Measurements from ENCODE around the gene FBXL3. TPM values are rescaled to one million over a fixed set of nuclear protein-coding genes. Genes with fewer than 3 reads are reported as not detected.
A peak's percentile ranks its signal among the peaks of the same experiment; 100 is the strongest.
"Not testable (repeated sequence)": the region's sequence is repeated elsewhere in the genome, so short reads cannot be mapped to it uniquely, and the experiment has no call there.

Gene FBXL3
- total and polyA plus RNA-seq, 4 donors: 18.7 to 90.6 (median 35.2) TPM

DNA sequence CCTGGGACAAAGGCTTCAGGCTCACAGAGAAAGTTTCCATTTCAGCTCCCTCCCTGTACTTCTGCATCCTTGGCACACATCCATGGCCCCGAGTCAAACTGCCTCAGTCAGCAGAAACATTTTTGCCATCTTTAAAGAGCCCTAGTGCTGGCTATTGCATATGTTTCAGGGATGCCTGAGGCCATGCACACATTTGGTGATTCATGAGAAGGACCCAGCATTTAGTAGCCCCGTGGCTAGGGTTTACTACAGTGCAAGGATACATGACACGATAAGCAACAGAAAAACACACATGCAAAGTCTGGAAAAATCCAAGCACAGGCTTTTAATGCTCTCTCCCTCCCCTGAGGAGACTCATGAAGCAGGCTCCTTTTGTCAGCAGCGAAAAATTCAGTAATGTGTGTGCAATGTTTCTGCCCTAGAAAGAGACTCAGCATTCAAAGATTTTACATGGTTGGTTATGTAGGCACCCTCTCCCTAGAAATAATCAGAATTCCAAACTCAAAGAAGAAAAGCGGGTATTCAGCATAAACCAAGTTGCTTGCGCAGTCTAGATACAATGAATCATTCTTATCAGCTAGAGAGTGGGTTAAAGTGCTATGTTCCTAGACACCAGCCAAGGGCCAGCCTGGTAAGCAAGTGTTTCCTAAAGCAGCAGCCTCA is 61.1 kb downstream of the FBXL3 start:
- DNase-seq: peak; percentile 80 to 95 (median 90)
- Histone ChIP-seq H3K4me3 (no peak overlapping the region), H3K27ac (ENCODE audit: low read depth in 1 of 2, low read length in 1 of 2) (no peak overlapping the region), H3K9ac (ENCODE audit: insufficient read depth in 1 of 2, low read length in 2 of 2) (no peak overlapping the region), H3K36me3 (ENCODE audit: control insufficient read depth in 4 of 4, insufficient read depth in 4 of 4, low read length in 4 of 4) (no peaks in the 10 kb centered on the region), H3K4me1 (ENCODE audit: control insufficient read depth in 5 of 5, insufficient read depth in 5 of 5, low read length in 5 of 5) (peaks cover 0 to 12% (median 0%) of the 10 kb centered on the region in 5 donors), H3K9me3 (ENCODE audit: control insufficient read depth in 4 of 4, insufficient read depth in 3 of 4, low read length in 3 of 4) (no peaks in the 10 kb centered on the region), H3K27me3 (ENCODE audit: control insufficient read depth in 3 of 3, insufficient read depth in 3 of 3, low read length in 2 of 3) (no peaks in the 10 kb centered on the region)
- 68 to 72% methylated on average over 6 of the region's 6 CpGs for WGBS, 2 donors
- ATAC-seq (ENCODE audit: insufficient read depth, low FRiP score): peak; percentile 43
- TF ChIP-seq, protein P1, sequence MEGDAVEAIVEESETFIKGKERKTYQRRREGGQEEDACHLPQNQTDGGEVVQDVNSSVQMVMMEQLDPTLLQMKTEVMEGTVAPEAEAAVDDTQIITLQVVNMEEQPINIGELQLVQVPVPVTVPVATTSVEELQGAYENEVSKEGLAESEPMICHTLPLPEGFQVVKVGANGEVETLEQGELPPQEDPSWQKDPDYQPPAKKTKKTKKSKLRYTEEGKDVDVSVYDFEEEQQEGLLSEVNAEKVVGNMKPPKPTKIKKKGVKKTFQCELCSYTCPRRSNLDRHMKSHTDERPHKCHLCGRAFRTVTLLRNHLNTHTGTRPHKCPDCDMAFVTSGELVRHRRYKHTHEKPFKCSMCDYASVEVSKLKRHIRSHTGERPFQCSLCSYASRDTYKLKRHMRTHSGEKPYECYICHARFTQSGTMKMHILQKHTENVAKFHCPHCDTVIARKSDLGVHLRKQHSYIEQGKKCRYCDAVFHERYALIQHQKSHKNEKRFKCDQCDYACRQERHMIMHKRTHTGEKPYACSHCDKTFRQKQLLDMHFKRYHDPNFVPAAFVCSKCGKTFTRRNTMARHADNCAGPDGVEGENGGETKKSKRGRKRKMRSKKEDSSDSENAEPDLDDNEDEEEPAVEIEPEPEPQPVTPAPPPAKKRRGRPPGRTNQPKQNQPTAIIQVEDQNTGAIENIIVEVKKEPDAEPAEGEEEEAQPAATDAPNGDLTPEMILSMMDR (IDR thresholded peaks at IDR 0.05; ENCODE audit: control extremely low read depth, extremely low read depth): no peak

DNA sequence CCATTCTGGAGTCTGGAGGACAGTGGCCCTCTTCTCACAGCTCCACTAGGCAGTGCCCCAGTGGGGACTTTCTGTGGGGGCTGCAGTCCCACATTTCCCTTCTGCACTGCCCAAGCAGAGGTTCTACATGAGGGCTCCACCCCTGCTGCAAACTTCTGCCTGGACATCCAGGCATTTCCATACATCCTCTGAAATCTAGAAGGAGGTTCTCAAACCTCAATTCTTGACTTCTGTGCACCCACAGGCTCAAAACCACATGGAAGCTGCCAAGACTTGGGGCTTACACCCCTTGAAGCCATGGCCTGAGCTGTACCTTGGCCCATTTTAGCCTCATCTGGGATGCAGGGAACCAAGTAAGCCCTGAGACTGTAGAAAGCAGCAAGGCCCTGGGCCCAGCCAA is 67.2 kb downstream of the FBXL3 start:
- not testable (repeated sequence) for H3K9ac ChIP-seq (ENCODE audit: insufficient read depth in 1 of 2, low read length in 2 of 2); H3K27me3 ChIP-seq (ENCODE audit: control insufficient read depth in 3 of 3, insufficient read depth in 3 of 3, low read length in 2 of 3); H3K27ac ChIP-seq (ENCODE audit: low read depth in 1 of 2, low read length in 1 of 2); H3K4me3 ChIP-seq; DNase-seq; H3K36me3 ChIP-seq (ENCODE audit: control insufficient read depth in 4 of 4, insufficient read depth in 4 of 4, low read length in 4 of 4); ATAC-seq (ENCODE audit: insufficient read depth, low FRiP score); H3K4me1 ChIP-seq (ENCODE audit: control insufficient read depth in 5 of 5, insufficient read depth in 5 of 5, low read length in 5 of 5)
- H3K9me3 ChIP-seq (ENCODE audit: control insufficient read depth in 4 of 4, insufficient read depth in 3 of 4, low read length in 3 of 4): peaks cover 0 to 10% (median 9%) of the 10 kb centered on the region in 4 donors

DNA sequence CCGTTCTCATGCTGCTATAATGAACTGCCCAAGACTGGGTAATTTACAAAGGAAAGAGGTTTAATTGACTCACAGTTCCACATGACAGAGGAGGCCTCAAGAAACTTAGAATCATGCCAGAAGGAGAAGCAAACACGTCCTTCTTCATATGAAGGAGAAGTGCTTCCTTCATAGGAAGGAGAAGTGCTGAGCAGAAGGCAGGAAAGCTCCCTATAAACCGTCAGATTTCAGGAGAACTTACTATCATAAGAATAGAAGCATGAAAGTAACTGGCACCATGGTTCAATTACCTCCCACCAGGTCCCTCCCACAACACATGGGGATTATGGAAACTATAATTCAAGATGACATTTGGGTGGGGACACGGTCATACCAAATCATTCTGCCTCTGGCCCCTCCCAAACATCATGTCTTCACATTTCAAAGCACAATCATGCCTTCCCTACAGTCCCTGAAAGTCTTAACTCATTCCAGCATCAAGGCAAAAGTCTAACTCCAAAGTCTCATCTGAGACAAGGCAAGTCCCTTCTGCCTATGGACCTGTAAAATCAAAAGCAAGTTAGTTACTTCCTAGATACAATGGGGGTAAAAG is 68.0 kb downstream of the FBXL3 start:
- no peak for DNase-seq
- no peak for ATAC-seq (ENCODE audit: insufficient read depth, low FRiP score)
- no peak overlapping the region for H3K4me3 ChIP-seq
- no peaks in the 10 kb centered on the region for H3K4me1 ChIP-seq (ENCODE audit: control insufficient read depth in 5 of 5, insufficient read depth in 5 of 5, low read length in 5 of 5)
- H3K27me3 ChIP-seq (ENCODE audit: control insufficient read depth in 3 of 3, insufficient read depth in 3 of 3, low read length in 2 of 3): no peaks in the 10 kb centered on the region
- WGBS, 2 donors: 70 to 77% methylated on average over 4 of the region's 4 CpGs
- TF ChIP-seq, protein P1 (IDR thresholded peaks at IDR 0.05; ENCODE audit: control extremely low read depth, extremely low read depth): no peak
- no peak overlapping the region for H3K9ac ChIP-seq (ENCODE audit: insufficient read depth in 1 of 2, low read length in 2 of 2)
- peaks cover 0 to 10% (median 9%) of the 10 kb centered on the region in 4 donors for H3K9me3 ChIP-seq (ENCODE audit: control insufficient read depth in 4 of 4, insufficient read depth in 3 of 4, low read length in 3 of 4)
- no peak overlapping the region for H3K27ac ChIP-seq (ENCODE audit: low read depth in 1 of 2, low read length in 1 of 2)
- no peaks in the 10 kb centered on the region for H3K36me3 ChIP-seq (ENCODE audit: control insufficient read depth in 4 of 4, insufficient read depth in 4 of 4, low read length in 4 of 4)

DNA sequence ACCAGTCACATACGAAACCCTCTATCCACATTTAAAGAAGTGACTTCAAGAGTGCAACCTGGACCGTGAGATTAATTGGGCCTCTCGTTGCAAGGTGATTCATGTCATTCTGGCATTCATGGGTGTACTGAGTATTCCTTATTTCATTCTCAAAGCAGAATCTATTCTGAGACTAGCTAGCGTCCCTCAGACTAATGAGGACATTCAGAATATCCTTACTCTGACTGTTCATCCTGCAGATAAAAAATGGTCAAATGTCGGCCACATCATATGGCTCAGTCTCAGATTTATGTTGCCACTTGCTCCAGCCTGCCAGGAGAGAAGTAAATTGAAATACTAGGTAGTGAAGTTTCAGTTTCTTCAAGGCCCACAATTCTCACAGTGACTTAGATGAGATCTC is 71.3 kb downstream of the FBXL3 start:
- DNase-seq: no peak
- Histone ChIP-seq H3K36me3 (ENCODE audit: control insufficient read depth in 4 of 4, insufficient read depth in 4 of 4, low read length in 4 of 4) (no peaks in the 10 kb centered on the region), H3K27ac (ENCODE audit: low read depth in 1 of 2, low read length in 1 of 2) (no peak overlapping the region), H3K27me3 (ENCODE audit: control insufficient read depth in 3 of 3, insufficient read depth in 3 of 3, low read length in 2 of 3) (no peaks in the 10 kb centered on the region), H3K4me3 (no peak overlapping the region), H3K9me3 (ENCODE audit: control insufficient read depth in 4 of 4, insufficient read depth in 3 of 4, low read length in 3 of 4) (peaks cover 0 to 10% (median 9%) of the 10 kb centered on the region in 4 donors), H3K9ac (ENCODE audit: insufficient read depth in 1 of 2, low read length in 2 of 2) (no peak overlapping the region), H3K4me1 (ENCODE audit: control insufficient read depth in 5 of 5, insufficient read depth in 5 of 5, low read length in 5 of 5) (no peaks in the 10 kb centered on the region)
- ATAC-seq (ENCODE audit: insufficient read depth, low FRiP score): no peak
- TF ChIP-seq, protein P1 (IDR thresholded peaks at IDR 0.05; ENCODE audit: control extremely low read depth, extremely low read depth): no peak
- WGBS, 2 donors: 90 to 94% methylated on average over 5 of the region's 5 CpGs

Other genes with a start within 250 kb of the FBXL3 start
- 100 to 1,000 TPM; 140 to 188 TPM for gene KCTD12, start 140.8 kb downstream of the FBXL3 start, total RNA-seq
- 10 to 100 TPM; 26.2 to 63.6 TPM for gene KCTD12, start 140.8 kb downstream of the FBXL3 start, polyA plus RNA-seq
- not detected for gene ACOD1, start 78.6 kb downstream of the FBXL3 start, total RNA-seq
- gene ACOD1, start 78.6 kb downstream of the FBXL3 start, polyA plus RNA-seq: 10 to 100 TPM in 1 of 2 donors, under 1 TPM in 1; 0.10 to 11.0 TPM
- gene CLN5, start 35.1 kb downstream of the FBXL3 start, total RNA-seq: 10 to 100 TPM; 34.9 to 41.7 TPM
- gene CLN5, start 35.1 kb downstream of the FBXL3 start, polyA plus RNA-seq: 10 to 100 TPM; 18.0 to 18.4 TPM